Caco-2 (cell line): ENCODE data around the gene FHIP1B. TPM values are rescaled to one million over a fixed set of nuclear protein-coding genes. Genes with fewer than 3 reads are reported as not detected.

Source experiments
- BruUV-seq: library from RNA; stranded (reverse); fragments of 400-500 nt; replicated peaks from 2 replicates; lab custom pipeline; 2021; lab: Mats Ljungman, UMichigan
- CTCF ChIA-PET: fragments of 300-600 bp; sonication (Branson Sonifier 250); formaldehyde crosslinking; loops from one replicate; lab custom pipeline; 2022; ENCODE audit warnings: antibody characterized with exemption; lab: Charles Lee
- POLR2A ChIA-PET: fragments of 300-600 bp; sonication (Branson Sonifier 250); formaldehyde crosslinking; loops from one replicate; lab custom pipeline; 2022; ENCODE audit warnings: antibody characterized with exemption; lab: Charles Lee
- DNase-seq, 2 experiments: peaks; one replicate each; pipeline versions ENCODE4 v3.0.0 to v3.0.0-alpha.2; 2020 to 2022
- H3K27me3 ChIP-seq: replicated peaks from 2 replicates; pipeline ENCODE4 v1.6.0; 2011; ENCODE audit warnings: low read length; ENCODE audit not compliant: control insufficient read depth, insufficient read depth
- H3K36me3 ChIP-seq: 2 replicates; pipeline ENCODE4 v1.5.1; 2011; ENCODE audit warnings: low read length; ENCODE audit not compliant: control insufficient read depth, insufficient read depth
- H3K4me1 ChIP-seq: fragments of 250-450 bp; sonication (Bioruptor Pico); 2 replicates; pipeline ENCODE4 v1.5.1; 2020; ENCODE audit warnings: mild to moderate bottlenecking
- H3K4me3 ChIP-seq: 2 replicates; pipeline ENCODE4 v1.5.1; 2011; ENCODE audit warnings: low read depth, mild to moderate bottlenecking, control low read depth, low read length
- H3K9me3 ChIP-seq: fragments of 250-450 bp; sonication (Bioruptor Pico); 2 replicates; pipeline ENCODE4 v1.5.1; 2020; ENCODE audit warnings: mild to moderate bottlenecking, moderate library complexity
- H3K27ac Mint-ChIP-seq: one replicate; pipeline ENCODE4 v1.8.0; 2022; ENCODE audit warnings: mixed read lengths; ENCODE audit not compliant: unreplicated experiment
- H3K27me3 Mint-ChIP-seq: one replicate; pipeline ENCODE4 v1.8.0; 2022; ENCODE audit warnings: mixed read lengths; ENCODE audit not compliant: insufficient read depth, unreplicated experiment
- H3K36me3 Mint-ChIP-seq: one replicate; pipeline ENCODE4 v1.8.0; 2022; ENCODE audit warnings: mild to moderate bottlenecking, mixed read lengths; ENCODE audit not compliant: insufficient read depth, unreplicated experiment
- H3K4me1 Mint-ChIP-seq: one replicate; pipeline ENCODE4 v1.8.0; 2022; ENCODE audit warnings: low read depth, mixed read lengths; ENCODE audit not compliant: unreplicated experiment
- H3K4me3 Mint-ChIP-seq: one replicate; pipeline ENCODE4 v1.8.0; 2022; ENCODE audit warnings: mild to moderate bottlenecking, moderate library complexity, mixed read lengths; ENCODE audit not compliant: unreplicated experiment
- H3K9me3 Mint-ChIP-seq: one replicate; pipeline ENCODE4 v1.8.0; 2022; ENCODE audit warnings: mixed read lengths; ENCODE audit not compliant: unreplicated experiment
- intact Hi-C: fragments of 100-400 bp; cut with micrococcal nuclease; formaldehyde crosslinking; loops from one replicate; pipeline ENCODE4 v1.10.0; 2022; ENCODE audit not compliant: unreplicated experiment
- total RNA-seq: library from RNA; stranded (reverse); gene quantifications from 2 replicates; pipeline ENCODE4 v1.2.3, GENCODE V29; 2022
- TF ChIP-seq, protein P1 (sequence below), 2 experiments: fragments of 200-600 bp in 1 of 2; IDR thresholded peaks; 1 replicate in 1 of 2; 2 replicates in 1 of 2; pipeline versions ENCODE4 v1.5.1 to v1.8.0; 2011 to 2022; ENCODE audit warnings: antibody characterized with exemption in 1 of 2, control low read depth in 1 of 2, inconsistent platforms in 1 of 2, low read depth in 1 of 2, low read length in 1 of 2, mild to moderate bottlenecking in 1 of 2, moderate library complexity in 1 of 2; ENCODE audit not compliant: insufficient read depth in 1 of 2, severe bottlenecking in 1 of 2, unreplicated experiment in 1 of 2

FHIP1B gene
- total RNA-seq, 1 experiment from 2014 or later, result 26.8 TPM

DNA sequence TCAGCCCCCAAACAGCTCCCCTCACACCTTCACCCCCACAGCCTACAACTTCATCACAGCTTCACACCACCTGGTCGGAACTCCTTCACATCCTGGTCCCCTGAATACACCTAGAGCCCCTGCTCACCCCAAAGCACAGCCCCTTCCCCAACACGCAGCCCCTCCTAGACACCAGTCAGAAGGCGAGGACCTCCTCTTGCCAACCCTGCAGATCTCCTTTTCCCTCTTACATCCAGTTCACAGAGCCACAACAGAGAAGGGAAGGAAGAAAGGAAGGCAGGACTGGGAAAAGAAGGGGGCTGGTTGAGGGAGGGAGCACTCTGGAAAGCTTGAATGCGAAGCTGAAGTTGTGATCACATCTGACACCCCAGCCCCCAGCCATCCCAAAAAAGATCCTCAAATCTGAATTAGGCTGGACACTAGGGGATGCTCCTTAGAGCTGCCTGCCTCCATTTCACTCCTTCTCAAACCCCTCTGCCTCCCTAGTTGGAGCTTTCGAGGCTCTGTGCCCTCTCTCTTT, 25.8 kb upstream of the FHIP1B start:
- Mint-ChIP-seq H3K9me3 (no peaks in the 10 kb centered on the region), H3K27me3 (no peaks in the 10 kb centered on the region), H3K36me3 (no peaks in the 10 kb centered on the region), H3K27ac (no peak overlapping the region), H3K4me3 (no peak overlapping the region), H3K4me1 (no peaks in the 10 kb centered on the region)
- POLR2A ChIA-PET, result no interaction called here
- no TSS peak for BruUV-seq
- H3K9me3 ChIP-seq, result no peaks in the 10 kb centered on the region
- CTCF ChIA-PET, result interaction anchor here (0.7 to 1.4 kb wide), 4 partner anchors 9 to 103 kb away, joined by 3 to 4 read pairs (median 4); no protein-coding TSS in a partner anchor
- no peaks in the 10 kb centered on the region for H3K36me3 ChIP-seq
- H3K4me1 ChIP-seq, result 0 out of 2 replicates have a peak, but pooled peaks cover 8% of the 10 kb centered on the region
- no peak for DNase-seq
- intact Hi-C loops, result no loop called here
- peaks cover 8% of the 10 kb centered on the region for H3K27me3 ChIP-seq
- peak overlapping the region; percentile 54 for H3K4me3 ChIP-seq
- TF ChIP-seq, protein P1, sequence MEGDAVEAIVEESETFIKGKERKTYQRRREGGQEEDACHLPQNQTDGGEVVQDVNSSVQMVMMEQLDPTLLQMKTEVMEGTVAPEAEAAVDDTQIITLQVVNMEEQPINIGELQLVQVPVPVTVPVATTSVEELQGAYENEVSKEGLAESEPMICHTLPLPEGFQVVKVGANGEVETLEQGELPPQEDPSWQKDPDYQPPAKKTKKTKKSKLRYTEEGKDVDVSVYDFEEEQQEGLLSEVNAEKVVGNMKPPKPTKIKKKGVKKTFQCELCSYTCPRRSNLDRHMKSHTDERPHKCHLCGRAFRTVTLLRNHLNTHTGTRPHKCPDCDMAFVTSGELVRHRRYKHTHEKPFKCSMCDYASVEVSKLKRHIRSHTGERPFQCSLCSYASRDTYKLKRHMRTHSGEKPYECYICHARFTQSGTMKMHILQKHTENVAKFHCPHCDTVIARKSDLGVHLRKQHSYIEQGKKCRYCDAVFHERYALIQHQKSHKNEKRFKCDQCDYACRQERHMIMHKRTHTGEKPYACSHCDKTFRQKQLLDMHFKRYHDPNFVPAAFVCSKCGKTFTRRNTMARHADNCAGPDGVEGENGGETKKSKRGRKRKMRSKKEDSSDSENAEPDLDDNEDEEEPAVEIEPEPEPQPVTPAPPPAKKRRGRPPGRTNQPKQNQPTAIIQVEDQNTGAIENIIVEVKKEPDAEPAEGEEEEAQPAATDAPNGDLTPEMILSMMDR (IDR thresholded peaks at IDR 0.05; ENCODE audit: insufficient read depth in 1 of 2, low read depth in 1 of 2, low read length in 1 of 2, severe bottlenecking in 1 of 2, unreplicated experiment in 1 of 2), result no peak

DNA sequence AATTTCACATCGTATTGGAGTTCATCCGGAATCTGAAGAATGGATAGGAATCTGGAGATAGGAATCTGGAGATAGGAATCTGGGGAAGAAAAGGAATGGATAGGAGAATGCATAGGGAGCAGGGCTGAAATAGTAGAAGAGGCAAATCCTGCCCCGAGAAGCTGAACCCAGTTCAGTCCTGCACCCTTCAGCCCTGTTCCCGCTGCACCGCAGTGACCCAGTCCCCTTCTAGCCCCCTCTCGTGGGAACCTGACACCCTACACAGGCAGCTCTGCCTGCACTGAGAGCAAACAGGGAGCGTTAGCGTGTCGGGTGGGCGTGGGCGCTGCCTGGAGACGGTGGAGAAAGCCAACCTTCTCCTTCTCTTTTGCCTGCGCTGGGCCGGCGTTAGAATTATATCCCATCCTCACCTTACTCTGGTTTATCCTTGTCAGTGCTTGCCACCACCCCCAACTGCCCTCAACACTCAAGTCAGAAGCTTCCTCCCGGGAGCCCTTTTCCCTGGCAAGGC, 24.2 kb upstream of the FHIP1B start:
- Histone ChIP-seq H3K9me3 (no peaks in the 10 kb centered on the region), H3K4me3 (peak overlapping the region; percentile 54), H3K4me1 (0 out of 2 replicates have a peak, but pooled peaks cover 8% of the 10 kb centered on the region), H3K27me3 (peaks cover 8% of the 10 kb centered on the region), H3K36me3 (no peaks in the 10 kb centered on the region)
- ChIA-PET POLR2A (no interaction called here), CTCF (interaction anchor here (1.0 to 1.7 kb wide), 3 partner anchors 30 to 104 kb away, joined by 3 to 5 read pairs (median 3); no protein-coding TSS in a partner anchor)
- BruUV-seq, result no TSS peak
- Mint-ChIP-seq H3K27ac (no peak overlapping the region), H3K9me3 (no peaks in the 10 kb centered on the region), H3K36me3 (no peaks in the 10 kb centered on the region), H3K27me3 (no peaks in the 10 kb centered on the region), H3K4me1 (no peaks in the 10 kb centered on the region), H3K4me3 (no peak overlapping the region)
- TF ChIP-seq, protein P1 (IDR thresholded peaks at IDR 0.05; ENCODE audit: insufficient read depth in 1 of 2, low read depth in 1 of 2, low read length in 1 of 2, severe bottlenecking in 1 of 2, unreplicated experiment in 1 of 2), result peak in 1 of 2 experiments; percentile 20
- DNase-seq, result no peak
- intact Hi-C loops, result no loop called here

DNA sequence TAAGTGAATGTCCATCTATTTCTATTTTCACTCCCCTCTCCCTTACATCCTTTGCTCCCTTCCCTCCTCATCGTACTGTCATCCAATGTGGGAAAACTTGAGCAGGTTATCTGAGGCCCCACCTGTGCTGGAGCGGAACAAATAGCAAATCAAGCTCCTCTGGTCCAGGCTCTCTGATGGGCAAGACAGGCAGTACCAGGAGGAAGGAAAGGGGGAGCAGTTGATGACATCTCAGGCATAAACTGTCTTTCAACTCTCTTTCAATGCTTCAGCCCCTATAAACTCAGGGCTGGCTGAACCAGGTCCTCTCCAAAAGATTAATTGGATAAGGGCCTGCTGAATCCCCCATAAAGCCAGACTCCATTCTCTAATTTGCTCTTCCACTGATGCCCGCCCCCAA, 23.7 kb upstream of the FHIP1B start:
- Mint-ChIP-seq H3K27me3 (no peaks in the 10 kb centered on the region), H3K4me1 (no peaks in the 10 kb centered on the region), H3K4me3 (no peak overlapping the region), H3K9me3 (no peaks in the 10 kb centered on the region), H3K36me3 (no peaks in the 10 kb centered on the region), H3K27ac (no peak overlapping the region)
- Histone ChIP-seq H3K9me3 (no peaks in the 10 kb centered on the region), H3K4me1 (0 out of 2 replicates have a peak, but pooled peaks cover 8% of the 10 kb centered on the region), H3K36me3 (no peaks in the 10 kb centered on the region), H3K4me3 (no peak overlapping the region), H3K27me3 (peaks cover 8% of the 10 kb centered on the region)
- CTCF ChIA-PET, result interaction anchor here (1.0 kb wide), 1 partner anchor 30 kb away, joined by 3 read pairs; no protein-coding TSS in a partner anchor
- BruUV-seq, result no TSS peak
- no peak for DNase-seq
- TF ChIP-seq, protein P1 (IDR thresholded peaks at IDR 0.05; ENCODE audit: insufficient read depth in 1 of 2, low read depth in 1 of 2, low read length in 1 of 2, severe bottlenecking in 1 of 2, unreplicated experiment in 1 of 2), result no peak
- POLR2A ChIA-PET, result no interaction called here
- intact Hi-C loops, result no loop called here
